Uterine smooth muscle cell (primary cell): Measurements from ENCODE around the gene OR6B3. TPM values are rescaled to one million over a fixed set of nuclear protein-coding genes. Genes with fewer than 3 reads are reported as not detected.

Source experiments
- total RNA-seq: library from RNA; depleted of rRNA; stranded (reverse); fragments of >200 nt; gene quantifications from 2 replicates; pipeline ENCODE4 v1.2.3, GENCODE V29; 2014

The OR6B3 gene
- not detected in 2 replicates for total RNA-seq

DNA sequence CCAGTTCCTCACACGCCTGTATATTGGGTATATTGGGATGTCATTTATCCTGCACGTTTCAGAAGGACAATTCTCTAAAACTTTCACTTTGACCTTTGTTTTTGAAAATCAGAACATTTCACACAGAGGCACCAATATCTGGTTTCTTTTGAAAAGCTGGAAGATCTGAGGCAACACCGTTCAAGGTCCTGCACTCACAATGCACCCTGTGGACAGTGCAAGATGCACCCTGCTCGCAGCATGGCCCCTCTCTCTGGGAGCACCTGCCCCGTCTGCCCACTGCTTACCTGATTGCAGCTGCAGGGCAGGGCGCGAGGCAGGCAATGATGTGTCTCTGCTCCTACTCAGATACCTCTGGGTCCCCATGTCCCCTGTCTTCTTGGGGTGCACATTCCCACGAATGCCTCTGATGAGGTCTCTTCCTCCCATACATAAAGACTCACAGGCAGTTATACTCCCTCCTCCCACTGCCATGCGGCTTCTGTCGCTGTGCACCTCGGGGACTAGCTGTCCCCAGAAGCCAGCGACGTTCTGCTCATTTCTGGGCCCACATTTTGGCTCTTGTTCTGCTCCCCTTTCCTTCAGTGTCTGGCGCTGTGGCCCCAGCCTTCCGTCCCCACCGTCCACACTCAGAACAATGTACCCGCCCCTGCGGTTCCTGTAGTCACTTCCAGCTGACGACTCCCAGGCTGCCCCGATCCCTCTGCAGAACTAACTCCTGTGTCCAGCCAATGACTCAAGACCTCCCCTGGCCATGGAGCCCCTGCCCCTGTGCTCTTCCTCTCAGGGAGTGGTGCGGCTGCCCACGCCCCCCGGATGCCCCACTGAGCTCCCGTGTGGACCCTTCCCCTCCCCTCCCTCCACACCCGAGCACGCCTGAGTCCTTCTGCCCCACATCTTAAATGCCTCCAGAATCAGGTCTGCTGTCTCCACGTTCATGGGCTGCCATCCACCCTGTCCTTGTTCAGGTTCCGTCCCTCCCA, at the start of gene OR6B3:
OR6B3 (minus strand) TSS at position 349 of the 983 bp plus-strand sequence.

DNA sequence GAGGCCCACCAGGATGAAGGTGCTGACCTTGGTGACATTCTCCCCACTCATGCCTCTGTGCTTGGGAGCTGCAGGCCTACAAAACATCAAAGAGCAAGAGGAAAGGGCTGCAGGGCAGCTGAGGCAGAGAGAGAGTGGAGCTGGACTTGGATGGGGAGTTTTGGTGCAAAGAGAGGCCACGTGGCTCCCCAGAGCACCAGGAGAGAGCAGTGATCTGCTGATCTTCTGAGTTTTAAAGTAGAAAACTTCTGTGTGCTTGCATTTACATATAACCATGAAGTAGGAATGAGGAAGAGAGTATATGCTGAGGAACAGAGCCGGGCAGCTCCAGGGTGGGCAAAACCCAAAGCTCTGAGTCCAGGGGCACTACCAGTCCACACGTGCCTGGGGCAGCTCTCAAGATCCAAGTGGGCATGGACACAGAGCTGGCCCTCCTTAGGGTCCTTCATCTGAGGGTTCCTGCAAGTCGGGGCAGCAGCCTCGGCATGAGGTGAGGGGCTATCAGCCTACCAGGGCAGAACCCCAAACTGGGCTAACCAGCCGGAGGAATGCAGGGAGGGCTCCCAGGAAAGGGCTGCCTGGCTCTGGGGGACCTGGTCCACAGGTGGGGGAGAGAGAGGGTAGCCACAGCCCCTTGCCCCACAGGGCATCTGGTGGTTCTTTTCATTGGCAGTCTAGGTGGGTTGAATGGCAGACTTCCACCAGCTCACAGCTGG, 22.8 kb downstream of the OR6B3 start, which contains the start of gene OR6B2:
OR6B2 (minus strand) TSS at position 51 of the 716 bp plus-strand sequence; CDS start at position 51, 0 bp downstream.

Other genes starting within 250 kb of the OR6B3 start
- 101 and 128 TPM in 2 replicates for gene NDUFA10, start 28.2 kb downstream of the OR6B3 start, total RNA-seq
- not detected in 2 replicates for gene OR6B2, start 23.1 kb downstream of the OR6B3 start, total RNA-seq
- 34.6 and 40.6 TPM in 2 replicates for gene COPS9, start 82.8 kb upstream of the OR6B3 start, total RNA-seq
- not detected in 2 replicates for gene OTOS, start 87.1 kb upstream of the OR6B3 start, total RNA-seq